Mucosa of descending colon (tissue), 3 donors: Measurements from ENCODE around the gene GJD3. TPM values are rescaled to one million over a fixed set of nuclear protein-coding genes. Genes with fewer than 3 reads are reported as not detected.

Experiments
- ATAC-seq: fragments of 200-7000 bp; cut with Tn5 transposase; one replicate; pipeline ENCODE4 v1.9.1; 2020; ENCODE audit warnings: mild to moderate bottlenecking, moderate library complexity
- DNase-seq, 3 donors: peaks; one replicate each; pipeline ENCODE4 v3.0.0-alpha.2; 2020
- H3K36me3 ChIP-seq: fragments of 200-600 bp; one replicate; pipeline ENCODE4 v1.8.0; 2021; ENCODE audit warnings: low read depth, mild to moderate bottlenecking
- H3K4me1 ChIP-seq: fragments of 200-600 bp; one replicate; pipeline ENCODE4 v1.8.0; 2021; ENCODE audit warnings: low read depth, mild to moderate bottlenecking
- H3K4me3 ChIP-seq: fragments of 200-600 bp; one replicate; pipeline ENCODE4 v1.8.0; 2021; ENCODE audit warnings: mild to moderate bottlenecking
- H3K9me3 ChIP-seq: fragments of 200-600 bp; one replicate; pipeline ENCODE4 v1.8.0; 2021; ENCODE audit warnings: mild to moderate bottlenecking
- intact Hi-C, 2 donors: fragments of 100-400 bp; cut with DNase I in 1 of 2; cut with micrococcal nuclease in 1 of 2; formaldehyde crosslinking; loops; one replicate each; pipeline versions ENCODE4 v1.11.0 to v1.11.1; 2022; cut with DNase I, micrococcal nuclease
- total RNA-seq, 3 donors: library from RNA; stranded (reverse); fragmentation: NEBNext Ultra II Directional in 2 of 3; extraction: Animal tissue kit (Norgen Biotek cat#: 25700) in 2 of 3; gene quantifications; one replicate each; pipeline versions ENCODE4 v1.2.1 to v1.2.4, GENCODE V29; 2021 to 2023
- TF ChIP-seq, protein P1 (sequence below): fragments of 200-600 bp; IDR thresholded peaks from one replicate; pipeline ENCODE4 v1.8.0; 2022; ENCODE audit warnings: antibody characterized with exemption, mild to moderate bottlenecking
- donor health status: DM: no; HTN: no; CAD: no; lungs with moderate emphysema.
- donor health status: DM: no; HTN: no; CAD: no.
- donor health status: DM: no; HTN: yes; CAD: no.

Gene GJD3
- total RNA-seq, 3 donors from 2014 or later: 0.81 to 1.4 (median 1.2) TPM

DNA sequence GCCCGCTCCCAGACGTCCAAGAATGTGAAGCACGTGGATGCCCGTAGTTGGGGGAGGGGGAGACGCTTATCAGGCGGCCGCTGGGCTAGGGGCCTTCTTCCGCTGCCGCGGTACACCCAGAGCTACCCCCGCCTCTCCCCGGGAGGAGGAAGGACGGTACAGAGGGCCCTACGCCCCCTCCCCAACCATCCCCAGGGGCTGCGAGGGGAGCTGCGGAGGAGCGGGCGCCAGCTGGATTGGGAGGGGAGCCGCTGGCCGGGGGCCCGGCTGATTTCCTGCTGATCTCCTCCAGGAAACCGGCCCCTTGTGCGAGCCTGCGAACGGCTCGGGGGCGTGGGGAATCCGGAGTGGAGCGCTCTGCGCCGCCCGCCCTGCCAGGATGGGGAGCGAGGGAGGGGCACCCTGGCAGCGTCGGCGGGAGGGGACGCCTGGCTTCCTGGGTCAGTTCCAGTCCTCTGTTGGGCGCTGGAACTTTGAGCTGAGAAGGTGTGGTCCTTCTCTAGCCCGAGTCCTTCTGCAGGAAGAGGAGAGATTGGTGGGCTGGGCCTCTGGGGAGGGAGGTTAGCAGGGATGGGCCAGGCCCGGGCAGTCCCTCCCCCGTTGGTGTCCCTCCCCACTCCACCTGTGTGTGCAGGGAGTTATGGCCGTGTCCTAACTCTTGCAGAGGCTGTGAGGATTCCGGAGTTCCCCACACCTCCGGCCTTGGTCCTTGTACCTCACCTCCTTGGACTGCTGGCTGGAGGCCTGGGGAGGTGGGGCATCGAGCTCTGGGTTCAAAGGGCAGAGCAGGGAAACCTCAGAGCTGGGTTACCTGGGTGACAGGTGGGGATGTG, 19.2 kb downstream of the GJD3 start:
- intact Hi-C loops: no loop called here
- Histone ChIP-seq H3K4me3 (peak overlapping the region; percentile 15), H3K36me3 (no peaks in the 10 kb centered on the region), H3K4me1 (peaks cover 62% of the 10 kb centered on the region), H3K9me3 (no peaks in the 10 kb centered on the region)
- ATAC-seq: peak; percentile 76
- peak; percentile 90 to 93 (median 91) for DNase-seq
- TF ChIP-seq, protein P1, sequence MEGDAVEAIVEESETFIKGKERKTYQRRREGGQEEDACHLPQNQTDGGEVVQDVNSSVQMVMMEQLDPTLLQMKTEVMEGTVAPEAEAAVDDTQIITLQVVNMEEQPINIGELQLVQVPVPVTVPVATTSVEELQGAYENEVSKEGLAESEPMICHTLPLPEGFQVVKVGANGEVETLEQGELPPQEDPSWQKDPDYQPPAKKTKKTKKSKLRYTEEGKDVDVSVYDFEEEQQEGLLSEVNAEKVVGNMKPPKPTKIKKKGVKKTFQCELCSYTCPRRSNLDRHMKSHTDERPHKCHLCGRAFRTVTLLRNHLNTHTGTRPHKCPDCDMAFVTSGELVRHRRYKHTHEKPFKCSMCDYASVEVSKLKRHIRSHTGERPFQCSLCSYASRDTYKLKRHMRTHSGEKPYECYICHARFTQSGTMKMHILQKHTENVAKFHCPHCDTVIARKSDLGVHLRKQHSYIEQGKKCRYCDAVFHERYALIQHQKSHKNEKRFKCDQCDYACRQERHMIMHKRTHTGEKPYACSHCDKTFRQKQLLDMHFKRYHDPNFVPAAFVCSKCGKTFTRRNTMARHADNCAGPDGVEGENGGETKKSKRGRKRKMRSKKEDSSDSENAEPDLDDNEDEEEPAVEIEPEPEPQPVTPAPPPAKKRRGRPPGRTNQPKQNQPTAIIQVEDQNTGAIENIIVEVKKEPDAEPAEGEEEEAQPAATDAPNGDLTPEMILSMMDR: no peak

DNA sequence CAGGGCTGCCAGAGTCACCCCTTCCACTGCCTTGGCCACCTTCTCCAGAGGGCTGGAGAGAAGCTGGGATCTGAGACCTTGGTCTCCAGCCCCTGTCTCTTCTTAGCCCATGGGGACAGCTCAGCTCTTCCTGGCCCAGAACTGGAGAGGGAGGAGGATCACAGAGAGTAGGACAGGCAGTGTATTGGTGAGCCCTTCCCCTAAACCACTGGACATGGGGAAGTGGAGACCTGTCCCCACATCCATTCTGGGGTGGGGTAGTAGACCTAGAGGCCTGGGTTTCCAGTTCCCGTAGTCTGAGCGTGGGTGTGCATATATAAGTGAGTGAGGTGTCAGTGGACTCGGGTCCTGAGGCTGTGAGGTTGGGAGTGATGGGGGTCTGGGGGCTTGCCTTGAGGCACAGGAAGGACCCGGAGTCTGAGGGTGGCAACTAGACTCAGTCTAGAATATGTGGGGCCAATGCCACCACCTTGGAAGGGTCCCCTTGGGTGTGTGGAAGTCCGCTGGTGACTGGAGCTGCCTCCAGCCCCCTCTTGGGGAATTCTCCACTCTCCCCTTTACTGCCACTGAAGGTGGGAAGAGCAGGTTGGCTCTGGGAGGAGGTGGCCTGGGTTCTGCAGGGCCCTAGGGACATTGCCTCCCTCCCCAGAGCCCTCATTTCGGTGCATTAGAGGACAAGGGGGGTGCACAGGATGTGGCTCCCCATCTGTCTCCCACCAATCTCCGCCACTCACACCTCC, 19.9 kb downstream of the GJD3 start:
- TF ChIP-seq, protein P1: no peak
- peak overlapping the region; percentile 15 for H3K4me3 ChIP-seq
- no peaks in the 10 kb centered on the region for H3K36me3 ChIP-seq
- ATAC-seq (no peak), DNase-seq (peak in 1 of 3 donors; percentile 49)
- no peaks in the 10 kb centered on the region for H3K9me3 ChIP-seq
- intact Hi-C loops: no loop called here
- peaks cover 67% of the 10 kb centered on the region for H3K4me1 ChIP-seq

DNA sequence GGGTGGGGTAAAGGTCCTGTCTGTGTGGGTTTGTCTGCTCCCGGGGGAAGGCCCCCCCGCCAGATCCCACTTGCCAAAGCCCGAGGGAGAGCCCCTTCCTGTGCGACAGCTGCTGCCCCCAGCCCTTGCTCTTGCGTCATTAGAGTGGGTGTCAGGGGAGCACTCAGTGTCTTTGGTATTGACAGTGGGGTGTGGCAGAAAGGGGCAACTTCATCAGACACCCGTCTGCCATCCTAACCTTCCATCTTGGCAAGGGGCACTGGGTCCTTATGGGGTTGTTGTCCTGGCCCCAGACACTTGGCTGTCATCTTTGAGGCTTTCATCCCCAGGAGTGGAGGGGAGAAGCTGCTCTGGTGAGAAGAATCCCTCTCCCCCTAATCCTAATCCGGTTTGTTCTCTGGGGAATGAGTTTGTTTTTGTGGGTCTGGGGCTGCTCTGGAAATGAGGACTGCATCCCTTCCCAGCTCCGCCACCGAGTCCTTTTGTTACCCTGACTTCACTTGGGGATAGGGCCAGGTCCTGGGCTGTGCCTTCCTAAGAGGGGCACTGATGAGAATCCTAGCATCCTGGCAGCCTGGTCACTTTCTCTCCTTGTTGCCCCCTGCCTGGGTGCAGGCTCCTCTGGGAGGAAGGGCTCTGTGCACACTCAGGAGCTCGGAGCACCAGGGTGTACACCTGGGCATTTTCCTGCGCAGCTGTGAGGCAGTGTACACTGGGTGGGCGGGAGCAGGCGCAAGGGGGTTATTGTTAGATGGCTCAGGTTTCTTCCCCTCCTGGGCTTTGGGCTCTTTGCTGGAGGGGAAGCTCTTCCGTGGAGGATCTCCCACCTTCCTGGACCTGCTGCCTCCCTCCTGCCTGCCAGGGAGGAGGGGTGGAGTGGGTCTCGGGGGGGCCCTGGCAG, 21.1 kb downstream of the GJD3 start:
- Histone ChIP-seq H3K36me3 (no peaks in the 10 kb centered on the region), H3K4me3 (no peak overlapping the region), H3K4me1 (peaks cover 63% of the 10 kb centered on the region), H3K9me3 (no peaks in the 10 kb centered on the region)
- ATAC-seq (no peak), DNase-seq (peak in 1 of 3 donors; percentile 60)
- TF ChIP-seq, protein P1: no peak
- intact Hi-C loops: no loop called here

DNA sequence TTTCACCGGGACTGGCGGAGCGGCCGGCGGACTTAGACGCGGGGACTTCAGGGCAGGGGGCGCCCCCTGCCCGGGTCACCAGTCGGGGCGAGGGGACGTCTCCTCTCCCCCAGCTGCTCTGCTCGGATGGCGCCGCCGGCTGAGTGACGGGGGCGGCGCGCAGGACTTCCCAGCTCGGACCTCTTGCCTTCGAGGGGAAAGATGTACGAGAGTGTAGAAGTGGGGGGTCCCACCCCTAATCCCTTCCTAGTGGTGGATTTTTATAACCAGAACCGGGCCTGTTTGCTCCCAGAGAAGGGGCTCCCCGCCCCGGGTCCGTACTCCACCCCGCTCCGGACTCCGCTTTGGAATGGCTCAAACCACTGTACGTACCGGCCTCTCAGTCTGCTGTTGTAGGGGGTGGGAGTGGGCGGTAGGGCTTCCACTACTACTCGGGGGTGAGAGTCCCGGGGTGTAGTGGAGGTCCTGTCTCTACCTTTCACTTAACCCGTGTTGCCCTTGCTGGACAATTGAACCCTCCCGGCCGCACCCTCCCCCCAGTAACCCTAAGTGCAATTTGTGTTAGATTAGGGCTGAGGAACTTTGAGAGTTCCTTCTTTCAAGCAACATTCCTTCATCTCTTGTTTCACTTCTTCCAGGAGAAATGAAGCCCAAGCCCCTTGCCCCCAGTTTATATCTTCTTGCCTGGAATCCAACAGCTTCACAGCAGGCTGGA, 21.9 kb downstream of the GJD3 start:
- intact Hi-C loops: no loop called here
- ATAC-seq: no peak

More for the DNA sequence above, 21.9 kb downstream of the GJD3 start:
- H3K4me1 ChIP-seq: peaks cover 56% of the 10 kb centered on the region
- no peaks in the 10 kb centered on the region for H3K9me3 ChIP-seq
- H3K36me3 ChIP-seq: no peaks in the 10 kb centered on the region
- TF ChIP-seq, protein P1: no peak
- H3K4me3 ChIP-seq: peak overlapping the region; percentile 69
- DNase-seq: peak in 1 of 3 donors; percentile 63
